Natural killer cell treated with Interleukin-12 subunit alpha and Interleukin-12 subunit beta and Interleukin-15 and Interleukin-18, amount 100 ng/mL, for 72 hours (primary cell): Measurements from ENCODE around the gene C3orf22. TPM values are rescaled to one million over a fixed set of nuclear protein-coding genes. Genes with fewer than 3 reads are reported as not detected.
A peak's percentile ranks its signal among the peaks of the same experiment; 100 is the strongest.
"Not testable (repeated sequence)": the region's sequence is repeated elsewhere in the genome, so short reads cannot be mapped to it uniquely, and the experiment has no call there.

Experiments
- ATAC-seq, 2 donors: fragments of 150-1000 bp; cut with Tn5 transposase in 1 of 2; sonication (Bioruptor Pico), chemical (Tn5 transposase) in 1 of 2; 2 replicates each; pipeline ENCODE4 v1.10.0; 2021
- DNase-seq: peaks from one replicate; pipeline ENCODE4 v3.0.0; 2022; ENCODE audit warnings: low spot score
- H3K27ac Mint-ChIP-seq, 2 donors: 1 replicate in 1 of 2; 2 replicates in 1 of 2; pipeline ENCODE4 v1.8.0; 2022; ENCODE audit warnings: mixed read lengths in 2 of 2, mild to moderate bottlenecking in 1 of 2, moderate library complexity in 1 of 2
- H3K27me3 Mint-ChIP-seq, 2 donors: 1 replicate in 1 of 2; 2 replicates in 1 of 2; pipeline ENCODE4 v1.8.0; 2022; ENCODE audit warnings: mixed read lengths in 2 of 2
- H3K36me3 Mint-ChIP-seq: one replicate; pipeline ENCODE4 v1.8.0; 2022; ENCODE audit warnings: mixed read lengths
- H3K4me1 Mint-ChIP-seq, 2 donors: 1 replicate in 1 of 2; 2 replicates in 1 of 2; pipeline ENCODE4 v1.8.0; 2022; ENCODE audit warnings: low read depth in 2 of 2, mixed read lengths in 2 of 2, mild to moderate bottlenecking in 1 of 2
- H3K4me3 Mint-ChIP-seq: one replicate; pipeline ENCODE4 v1.8.0; 2022; ENCODE audit warnings: mixed read lengths
- H3K9me3 Mint-ChIP-seq: 2 replicates; pipeline ENCODE4 v1.8.0; 2022; ENCODE audit warnings: mixed read lengths
- total RNA-seq, 2 donors: library from RNA; stranded (reverse); gene quantifications; one replicate each; pipeline ENCODE4 v1.2.3, GENCODE V29; 2022

The C3orf22 gene, protein sequence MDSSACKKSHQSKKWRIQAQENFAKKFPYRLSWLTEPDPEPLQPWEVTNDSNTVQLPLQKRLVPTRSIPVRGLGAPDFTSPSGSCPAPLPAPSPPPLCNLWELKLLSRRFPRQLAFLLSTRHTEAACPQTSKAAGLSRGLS
- not detected for total RNA-seq

GRCh38 chr3:126558336-126559071 is at the start of gene C3orf22:
Gene C3orf22 (minus strand): TSS chr3:126558932. CDS start chr3:126553390, 5,542 bp downstream.
- Mint-ChIP-seq H3K27me3 (peaks cover 10 to 27% of the 10 kb centered on the region in 2 donors), H3K27ac (no peak within 1 kb of the TSS), H3K4me1 (no peaks in the 10 kb centered on the region), H3K36me3 (peaks cover 8% of the 10 kb centered on the region), H3K4me3 (no peak within 1 kb of the TSS), H3K9me3 (peaks cover 3% of the 10 kb centered on the region)
- DNase-seq (peak; percentile 35), ATAC-seq (peak in 1 of 2 donors; percentile 17)

DNA sequence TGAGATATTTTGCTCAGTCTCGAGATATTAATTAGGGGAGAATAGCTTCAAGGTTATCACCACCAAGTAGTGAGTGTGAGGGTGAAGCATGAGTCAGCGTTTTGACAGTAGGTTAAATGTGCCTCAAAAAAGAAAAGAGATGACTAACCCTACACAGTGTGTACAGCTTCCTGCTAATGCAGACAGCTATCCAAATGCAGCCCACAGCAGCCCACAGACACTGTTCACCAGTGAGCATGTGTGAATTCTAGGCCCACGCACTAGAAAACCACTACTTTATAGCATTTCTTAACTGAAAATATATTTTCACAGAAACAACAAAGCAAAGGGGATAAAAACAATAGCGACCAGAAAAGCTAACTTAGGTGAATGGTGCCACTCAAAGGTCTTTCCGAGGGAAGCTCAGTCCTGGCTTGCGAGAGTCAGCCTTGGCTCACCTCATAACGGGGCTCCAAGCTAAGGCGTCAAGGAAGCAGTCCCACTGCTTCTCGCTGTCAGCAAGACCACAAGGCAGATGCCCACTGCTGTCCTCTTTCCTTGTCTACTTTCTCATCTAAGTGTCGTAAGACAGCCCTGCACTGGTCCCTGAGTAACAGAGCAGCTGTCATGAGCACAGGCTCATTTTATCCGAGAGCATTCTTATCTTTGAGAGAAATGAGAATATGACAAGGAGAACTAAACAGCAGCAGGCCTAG is 48.6 kb upstream of the C3orf22 start:
- Mint-ChIP-seq H3K4me3 (peak overlapping the region; percentile 69), H3K4me1 (peaks cover 38 to 44% of the 10 kb centered on the region in 2 donors), H3K27me3 (peaks cover 8 to 14% of the 10 kb centered on the region in 2 donors), H3K36me3 (no peaks in the 10 kb centered on the region), H3K27ac (peak overlapping the region; percentile 82 to 88), H3K9me3 (no peaks in the 10 kb centered on the region)
- ATAC-seq (peak; percentile 99 to 100), DNase-seq (peak; percentile 86)

DNA sequence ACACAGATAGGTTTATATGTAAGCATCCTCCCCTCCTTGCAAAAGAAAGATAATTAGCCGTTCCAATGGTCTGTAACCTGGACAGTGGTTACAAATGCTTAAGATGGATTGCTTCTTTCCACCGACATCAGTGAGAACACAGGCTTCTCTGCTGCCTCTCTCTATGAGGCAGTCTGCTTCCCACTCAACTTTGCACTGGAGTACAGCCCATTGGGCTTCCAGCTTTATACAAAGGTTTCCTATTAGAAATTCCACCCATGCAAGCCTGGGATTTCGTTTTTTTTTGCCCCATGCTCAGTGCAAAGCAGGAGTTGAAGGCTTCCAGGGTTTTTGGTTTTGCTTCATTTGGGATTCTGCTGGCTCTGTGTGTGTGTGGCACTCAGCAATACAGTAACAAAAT is 47.3 kb upstream of the C3orf22 start:
- Mint-ChIP-seq H3K27ac (peak overlapping the region in 1 of 2 donors; percentile 78), H3K4me3 (no peak overlapping the region), H3K27me3 (peaks cover 17 to 20% of the 10 kb centered on the region in 2 donors), H3K9me3 (no peaks in the 10 kb centered on the region), H3K36me3 (no peaks in the 10 kb centered on the region), H3K4me1 (peaks cover 30 to 39% of the 10 kb centered on the region in 2 donors)
- DNase-seq, result no peak
- no peak for ATAC-seq

DNA sequence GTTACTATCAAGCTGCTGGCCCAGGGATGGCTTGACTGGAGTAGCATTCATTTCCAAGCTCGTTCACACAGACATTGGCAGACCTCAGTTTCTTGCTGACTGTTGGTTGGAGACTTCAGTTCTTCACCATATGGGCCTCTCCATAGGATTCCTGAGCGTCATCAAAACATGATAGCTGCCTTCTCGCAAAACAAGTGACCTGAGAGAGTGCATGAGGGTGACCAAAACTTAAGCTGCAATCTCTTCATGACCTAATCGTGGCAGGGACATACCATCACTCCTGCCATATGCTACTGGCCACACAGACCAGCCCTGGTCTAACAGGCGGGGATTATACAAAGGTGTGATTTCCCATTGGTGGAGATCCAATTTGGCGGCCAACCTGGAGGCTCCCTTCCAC is 46.0 kb upstream of the C3orf22 start:
- no peak for DNase-seq
- H3K27ac Mint-ChIP-seq, result no peak overlapping the region
- H3K4me1 Mint-ChIP-seq, result peaks cover 23 to 30% of the 10 kb centered on the region in 2 donors
- H3K4me3 Mint-ChIP-seq, result no peak overlapping the region
- H3K36me3 Mint-ChIP-seq, result no peaks in the 10 kb centered on the region
- no peak for ATAC-seq
- peaks cover 24 to 27% of the 10 kb centered on the region in 2 donors for H3K27me3 Mint-ChIP-seq
- H3K9me3 Mint-ChIP-seq, result no peaks in the 10 kb centered on the region

DNA sequence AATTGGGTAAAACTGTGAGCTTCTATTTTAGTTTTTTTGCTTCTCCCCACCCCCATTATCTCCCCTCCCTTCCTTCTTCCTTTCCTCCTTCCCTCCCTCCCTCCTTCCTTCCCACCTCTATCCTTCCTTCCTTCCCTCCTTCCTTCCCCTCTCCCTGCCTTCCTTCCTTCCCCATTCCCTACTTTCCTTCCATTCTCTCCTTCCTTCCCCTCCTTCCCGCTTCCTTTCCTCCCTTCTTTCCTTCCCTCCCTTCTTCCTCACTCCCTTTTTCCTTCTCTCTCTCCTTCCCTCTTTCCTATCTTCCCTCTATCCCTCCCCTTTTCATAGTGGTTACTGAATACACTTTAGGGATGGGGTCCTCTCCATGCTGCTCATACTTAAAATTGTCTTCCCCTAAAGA is 40.4 kb upstream of the C3orf22 start:
- no peaks in the 10 kb centered on the region for H3K9me3 Mint-ChIP-seq
- H3K36me3 Mint-ChIP-seq, result no peaks in the 10 kb centered on the region
- H3K4me1 Mint-ChIP-seq, result no peaks in the 10 kb centered on the region
- no peak for DNase-seq
- H3K27ac Mint-ChIP-seq, result no peak overlapping the region
- peaks cover 29% of the 10 kb centered on the region in 2 donors for H3K27me3 Mint-ChIP-seq
- no peak for ATAC-seq
- no peak overlapping the region for H3K4me3 Mint-ChIP-seq

DNA sequence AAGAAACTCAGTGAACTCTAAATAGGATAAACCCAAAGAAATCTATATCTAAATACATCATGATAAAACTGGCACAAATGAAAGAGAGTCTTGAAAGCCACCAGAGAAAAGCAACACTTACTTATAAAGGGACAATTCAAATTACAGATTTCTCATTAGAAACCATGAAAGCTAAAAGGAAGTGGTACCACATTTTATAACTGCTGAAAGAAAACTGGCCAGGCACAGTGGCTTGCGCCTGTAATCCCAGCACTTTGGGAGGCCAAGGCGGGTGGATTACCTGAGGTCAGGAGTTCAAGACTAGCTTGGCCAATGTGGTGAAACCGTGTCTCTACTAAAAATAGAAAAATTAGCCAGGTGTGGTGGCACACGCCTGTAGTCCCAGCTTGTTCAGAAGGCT is 36.7 kb upstream of the C3orf22 start:
- H3K4me3 Mint-ChIP-seq, H3K27ac Mint-ChIP-seq: not testable (repeated sequence)

GRCh38 chr3:126591515-126591914 is 32.8 kb upstream of the C3orf22 start:
- not testable (repeated sequence) for H3K9me3 Mint-ChIP-seq, H3K4me3 Mint-ChIP-seq, ATAC-seq, H3K27ac Mint-ChIP-seq, DNase-seq, H3K4me1 Mint-ChIP-seq
- peaks cover 26 to 37% of the 10 kb centered on the region in 2 donors for H3K27me3 Mint-ChIP-seq
- H3K36me3 Mint-ChIP-seq, result peaks cover 18% of the 10 kb centered on the region

More for the DNA sequence above, 36.7 kb upstream of the C3orf22 start:
- peaks cover 17 to 18% of the 10 kb centered on the region in 2 donors for H3K27me3 Mint-ChIP-seq
- DNase-seq, ATAC-seq, H3K36me3 Mint-ChIP-seq, H3K4me1 Mint-ChIP-seq, H3K9me3 Mint-ChIP-seq: not testable (repeated sequence)

GRCh38 chr3:126582311-126582710 is 23.6 kb upstream of the C3orf22 start:
- peaks cover 2% of the 10 kb centered on the region for H3K9me3 Mint-ChIP-seq
- peaks cover 21 to 45% of the 10 kb centered on the region in 2 donors for H3K27me3 Mint-ChIP-seq
- ATAC-seq, result no peak
- DNase-seq, result no peak
- no peak overlapping the region for H3K4me3 Mint-ChIP-seq
- H3K27ac Mint-ChIP-seq, result no peak overlapping the region
- H3K4me1 Mint-ChIP-seq, result no peaks in the 10 kb centered on the region
- H3K36me3 Mint-ChIP-seq, result peaks cover 4% of the 10 kb centered on the region

DNA sequence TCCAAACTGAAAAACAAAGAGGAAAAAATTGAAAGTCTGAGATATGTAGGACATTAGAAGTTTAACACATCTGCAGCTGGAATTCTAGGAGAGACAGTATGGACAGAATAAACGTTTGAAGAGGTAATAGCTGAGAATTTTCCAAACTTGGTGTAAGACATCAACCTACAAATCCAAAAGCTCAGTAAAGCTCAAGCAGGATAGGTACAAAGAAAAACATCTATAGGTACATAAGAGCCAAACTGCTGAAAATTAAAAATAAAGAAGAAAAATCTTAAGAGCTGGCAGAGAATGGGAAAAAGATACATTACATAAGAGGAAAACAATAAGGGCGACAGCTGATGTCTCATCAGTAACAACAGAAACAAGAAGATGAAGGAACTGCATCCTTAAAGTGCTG is 22.8 kb upstream of the C3orf22 start:
- Mint-ChIP-seq H3K9me3 (no peaks in the 10 kb centered on the region), H3K27ac (no peak overlapping the region), H3K4me1 (no peaks in the 10 kb centered on the region), H3K27me3 (peaks cover 19 to 38% of the 10 kb centered on the region in 2 donors), H3K4me3 (no peak overlapping the region), H3K36me3 (no peaks in the 10 kb centered on the region)
- ATAC-seq (no peak), DNase-seq (no peak)

GRCh38 chr3:126580746-126581145 is 22.0 kb upstream of the C3orf22 start:
- no peak overlapping the region for H3K4me3 Mint-ChIP-seq
- DNase-seq (no peak), ATAC-seq (no peak)
- H3K9me3 Mint-ChIP-seq, result no peaks in the 10 kb centered on the region
- no peaks in the 10 kb centered on the region for H3K36me3 Mint-ChIP-seq
- H3K4me1 Mint-ChIP-seq, result no peaks in the 10 kb centered on the region
- no peak overlapping the region for H3K27ac Mint-ChIP-seq
- H3K27me3 Mint-ChIP-seq, result peaks cover 19 to 38% of the 10 kb centered on the region in 2 donors

- ATAC-seq (peak; percentile 31 to 44), DNase-seq (no peak)
- H3K27ac Mint-ChIP-seq, result no peak overlapping the region
- no peaks in the 10 kb centered on the region for H3K9me3 Mint-ChIP-seq
- H3K36me3 Mint-ChIP-seq, result no peaks in the 10 kb centered on the region
- no peak overlapping the region for H3K4me3 Mint-ChIP-seq
- peaks cover 18 to 31% of the 10 kb centered on the region in 2 donors for H3K27me3 Mint-ChIP-seq
- H3K4me1 Mint-ChIP-seq, result no peaks in the 10 kb centered on the region
These were observed 20.0 kb upstream of the C3orf22 start for GRCh38 chr3:126578702-126579101.

DNA sequence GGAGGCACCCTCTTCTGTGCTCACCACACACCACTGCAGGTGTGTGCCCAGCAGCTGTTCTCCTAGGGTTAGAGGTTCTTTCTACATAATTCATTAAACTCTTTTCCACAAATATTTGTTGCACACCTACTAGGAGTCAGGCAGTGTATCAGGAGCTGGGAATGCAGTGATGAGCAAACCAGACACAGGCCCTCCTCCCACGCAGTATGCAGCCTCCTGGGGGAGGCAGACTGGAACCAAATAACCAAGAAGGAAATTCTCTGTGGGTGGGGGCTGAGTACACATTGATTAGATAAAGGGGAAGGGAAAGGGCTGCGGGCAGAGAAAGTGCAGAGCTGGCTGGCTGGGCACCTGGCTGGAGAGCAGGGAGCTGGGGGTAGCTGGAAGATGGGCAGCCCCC is 18.5 kb upstream of the C3orf22 start:
- ATAC-seq (no peak), DNase-seq (no peak)
- no peak overlapping the region for H3K4me3 Mint-ChIP-seq
- peaks cover 25 to 39% of the 10 kb centered on the region in 2 donors for H3K27me3 Mint-ChIP-seq
- H3K4me1 Mint-ChIP-seq, result no peaks in the 10 kb centered on the region
- no peaks in the 10 kb centered on the region for H3K9me3 Mint-ChIP-seq
- H3K27ac Mint-ChIP-seq, result no peak overlapping the region
- H3K36me3 Mint-ChIP-seq, result no peaks in the 10 kb centered on the region

DNA sequence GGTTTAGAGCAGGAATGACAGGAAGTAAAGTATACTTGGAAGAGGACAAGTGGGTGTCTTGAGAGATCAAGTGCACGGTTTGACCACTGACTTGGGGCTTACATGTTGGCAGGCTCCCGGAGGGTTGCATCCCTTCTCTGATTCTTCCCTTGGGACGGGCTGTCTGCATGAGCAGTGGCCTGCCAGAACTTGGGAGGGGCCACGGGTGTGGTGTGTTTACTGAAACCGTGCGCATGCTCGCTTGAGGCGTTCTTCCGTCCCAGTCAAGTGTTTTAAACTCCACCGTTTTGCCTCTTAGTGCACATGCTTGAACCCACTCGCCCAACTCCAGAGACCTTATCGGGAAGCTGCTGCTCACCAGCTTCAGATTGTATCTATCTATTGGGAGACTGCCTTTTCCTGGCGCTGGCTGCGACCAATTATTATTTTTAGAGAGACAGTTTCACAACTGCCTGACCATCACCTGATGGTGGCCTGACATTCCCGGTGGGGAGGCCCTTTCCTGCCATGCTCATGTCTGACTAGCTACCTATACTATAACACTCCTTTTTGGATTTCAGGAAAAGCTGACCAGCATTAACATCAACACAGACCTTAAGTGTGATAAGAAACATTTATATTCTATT is 14.9 kb upstream of the C3orf22 start:
- Mint-ChIP-seq H3K27ac (no peak overlapping the region), H3K36me3 (no peaks in the 10 kb centered on the region), H3K4me1 (no peaks in the 10 kb centered on the region), H3K9me3 (no peaks in the 10 kb centered on the region), H3K4me3 (no peak overlapping the region), H3K27me3 (peaks cover 11 to 15% of the 10 kb centered on the region in 2 donors)
- ATAC-seq (no peak), DNase-seq (no peak)
